Heart right ventricle (tissue), 16 donors: Measurements from ENCODE around the gene FIBCD1. TPM values are rescaled to one million over a fixed set of nuclear protein-coding genes. Genes with fewer than 3 reads are reported as not detected.
A peak's percentile ranks its signal among the peaks of the same experiment; 100 is the strongest.

Source experiments
- ATAC-seq, 8 donors: fragments of 200-7000 bp; cut with Tn5 transposase; one replicate each; pipeline ENCODE4 v1.9.1; 2020; ENCODE audit warnings: mild to moderate bottlenecking in 8 of 8, moderate library complexity in 8 of 8, moderate number of reproducible peaks in 1 of 8
- DNase-seq, 2 donors: peaks; one replicate each; pipeline ENCODE4 v3.0.0-alpha.2; 2020
- H3K27ac ChIP-seq, 10 donors: fragments of 200-600 bp; sonication (generic) in 2 of 10; one replicate each; pipeline versions ENCODE4 v1.5.0 to v1.8.0; 2020 to 2022; ENCODE audit warnings: mild to moderate bottlenecking in 3 of 10
- H3K27me3 ChIP-seq, 7 donors: fragments of 200-600 bp; one replicate each; pipeline ENCODE4 v1.8.0; 2021 to 2022; ENCODE audit warnings: mild to moderate bottlenecking in 2 of 7
- H3K36me3 ChIP-seq, 9 donors: fragments of 200-600 bp; sonication (generic) in 1 of 9; one replicate each; pipeline versions ENCODE4 v1.5.0 to v1.8.0; 2020 to 2022; ENCODE audit warnings: mild to moderate bottlenecking in 2 of 9
- H3K4me1 ChIP-seq, 9 donors: fragments of 200-600 bp; sonication (generic) in 1 of 9; one replicate each; pipeline versions ENCODE4 v1.5.0 to v1.8.0; 2020 to 2022; ENCODE audit warnings: mild to moderate bottlenecking in 4 of 9
- H3K4me3 ChIP-seq, 10 donors: fragments of 200-600 bp; sonication (generic) in 2 of 10; one replicate each; pipeline versions ENCODE4 v1.5.0 to v1.8.0; 2020 to 2022; ENCODE audit warnings: mild to moderate bottlenecking in 7 of 10, moderate library complexity in 2 of 10
- H3K9me3 ChIP-seq, 11 donors: fragments of 200-600 bp in 10 of 11; sonication (generic) in 2 of 11; one replicate each; pipeline versions ENCODE4 v1.5.0 to v1.8.0; 2013 to 2022; ENCODE audit warnings: mild to moderate bottlenecking in 2 of 11, control low read depth in 1 of 11, moderate library complexity in 1 of 11
- CTCF ChIP-seq, 9 donors: fragments of 200-600 bp; sonication (generic) in 2 of 9; IDR thresholded peaks; one replicate each; pipeline versions ENCODE4 v1.5.0 to v1.8.0; 2021 to 2022; ENCODE audit warnings: antibody characterized with exemption in 9 of 9, mild to moderate bottlenecking in 5 of 9, moderate library complexity in 1 of 9
- WGBS, 2 donors: extraction: QIAGEN DNeasy Blood & Tissue Kit; methylation state at CpG; one replicate each; pipeline ENCODE4 v1.1.7; 2013; ENCODE audit warnings: inconsistent platforms in 1 of 2; 5-methylcytosine and 5-hydroxymethylcytosine counted together
- intact Hi-C, 10 donors: fragments of 100-400 bp; cut with DNase I; formaldehyde crosslinking; loops; one replicate each; pipeline versions ENCODE4 v1.11.1 to v1.14.2; 2022
- polyA plus RNA-seq, 2 donors: library from polyadenylated mRNA; stranded (reverse); fragments of 200-250 nt; gene quantifications; one replicate each; pipeline ENCODE4 v1.2.3, GENCODE V29; 2013
- total RNA-seq, 10 donors: library from RNA; stranded (reverse); fragmentation: NEBNext Ultra II Directional in 3 of 10; extraction: Animal tissue kit (Norgen Biotek cat#: 25700) in 3 of 10; gene quantifications; one replicate each; pipeline versions ENCODE4 v1.2.1 to v1.2.4, GENCODE V29; 2021 to 2023
- donor health status: Arrhythmogenic right ventricular cardiomyopathy.
- donor health status: ischemic (EF 13 %, LVEDD 7.1; RV severe dilation, severe dysfunction).
- donor health status: healthy with polysubstance abuse.
- donor health status: DM: no; HTN: yes; CAD: no.
- donor health status: DM: no; HTN: no; CAD: no.
- donor health status: ischemic (EF 25% LVEDD 6.9; RV normal size, moderate dysfunction).
- donor health status: ischemic (EF 25% LVEDD 5.7; RV mildly dilated, moderate dysfunction).
- donor health status: healthy.
- donor health status: DM: yes; HTN: yes; CAD: no.
- donor health status: Ischemic cardiomyopathy.
- donor health status: ischemic (EF 35%, LVEDD 5.7; RV mildly dilated, moderate dysfunction).
- donor health status: nonischemic (EF 11% LVEDD 7.7; RV severe dilation, severe dysfunction).
- donor health status: DM: yes; HTN: yes; CAD: no.
- donor health status: PGD.
- donor health status: ischemic (EF 29% LVEDD 5.4; RV normal size, mild dysfunction).
- donor health status: nonischemic (EF 23%, LVEDD 6.1; RV moderate dilation, normal function).

Gene FIBCD1
- total and polyA plus RNA-seq, 12 donors: 0.16 to 5.8 (median 1.2) TPM

- intact Hi-C loops: no loop called here
- H3K27me3 ChIP-seq: peaks cover 0 to 57% (median 33%) of the 10 kb centered on the region in 7 donors
These were observed 18.8 kb downstream of the FIBCD1 start for GRCh38 chr9:130920233-130920632.

GRCh38 chr9:130919559-130920145 lies 19.4 kb downstream of the FIBCD1 start:
- no peak for TF ChIP-seq CTCF (IDR thresholded peaks at IDR 0.05)
- ATAC-seq (no peak), DNase-seq (no peak)
- intact Hi-C loops: no loop called here
- WGBS, 2 donors: 74 to 81% methylated on average over 14 of the region's 14 CpGs
- H3K4me3 ChIP-seq: no peak overlapping the region
- H3K27ac ChIP-seq: no peak overlapping the region
- H3K9me3 ChIP-seq: no peaks in the 10 kb centered on the region
- H3K36me3 ChIP-seq: no peaks in the 10 kb centered on the region
- H3K4me1 ChIP-seq: no peaks in the 10 kb centered on the region
- H3K27me3 ChIP-seq: peaks cover 0 to 52% (median 33%) of the 10 kb centered on the region in 7 donors

More at GRCh38 chr9:130920233-130920632, 18.8 kb downstream of the FIBCD1 start:
- H3K36me3 ChIP-seq: no peaks in the 10 kb centered on the region
- H3K4me3 ChIP-seq: no peak overlapping the region
- WGBS, 2 donors: 94 to 99% methylated on average over 8 of the region's 8 CpGs
- DNase-seq (no peak), ATAC-seq (no peak)
- no peak overlapping the region for H3K27ac ChIP-seq
- no peaks in the 10 kb centered on the region for H3K9me3 ChIP-seq
- no peak for TF ChIP-seq CTCF (IDR thresholded peaks at IDR 0.05)
- H3K4me1 ChIP-seq: no peaks in the 10 kb centered on the region

- intact Hi-C loops: no loop called here
- no peaks in the 10 kb centered on the region for H3K36me3 ChIP-seq
- 75 to 77% methylated on average over 33 of the region's 33 CpGs for WGBS, 2 donors
- no peaks in the 10 kb centered on the region for H3K9me3 ChIP-seq
- no peak overlapping the region for H3K4me3 ChIP-seq
- H3K4me1 ChIP-seq: no peaks in the 10 kb centered on the region
- H3K27me3 ChIP-seq: peaks cover 0 to 52% (median 29%) of the 10 kb centered on the region in 7 donors
- no peak for TF ChIP-seq CTCF (IDR thresholded peaks at IDR 0.05)
- DNase-seq: no peak
- no peak overlapping the region for H3K27ac ChIP-seq
- peak in 5 of 8 donors; percentile 32 to 50 (median 41) for ATAC-seq
These were observed 20.1 kb downstream of the FIBCD1 start for GRCh38 chr9:130918826-130919558.

- Histone ChIP-seq H3K9me3 (no peaks in the 10 kb centered on the region), H3K27me3 (peaks cover 0 to 46% (median 22%) of the 10 kb centered on the region in 7 donors), H3K4me1 (no peaks in the 10 kb centered on the region), H3K4me3 (no peak overlapping the region), H3K27ac (no peak overlapping the region), H3K36me3 (no peaks in the 10 kb centered on the region)
- ATAC-seq: no peak
- no peak for DNase-seq
- TF ChIP-seq CTCF (IDR thresholded peaks at IDR 0.05): no peak
- intact Hi-C loops: no loop called here
- 67 to 74% methylated on average over 9 of the region's 9 CpGs for WGBS, 2 donors
These were observed 20.8 kb downstream of the FIBCD1 start for GRCh38 chr9:130918101-130918825.
